ENCODE results near the gene MPV17.
A peak's percentile ranks its signal among the peaks of the same experiment; 100 is the strongest.

Gene MPV17

DNA sequence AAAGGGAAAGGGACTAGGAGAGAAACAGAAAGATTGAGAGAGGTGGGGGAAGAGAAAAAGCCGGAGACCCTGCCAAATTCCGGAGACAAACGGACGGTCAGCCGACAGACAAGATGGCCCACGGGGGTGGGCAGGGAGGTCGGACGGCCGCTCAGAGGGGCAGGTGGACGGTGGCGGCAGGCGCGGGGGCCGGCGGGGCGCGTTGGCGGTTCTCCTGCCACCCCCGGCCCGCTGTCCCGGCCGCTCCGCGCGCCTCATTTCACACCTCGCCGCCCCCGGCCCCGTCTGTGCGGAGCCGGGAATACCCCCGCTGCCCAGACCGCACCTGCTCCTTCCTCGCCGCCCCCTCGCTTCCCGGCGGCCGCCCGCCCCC, 61.0 kb downstream of the MPV17 start:
- Histone ChIP-seq H3K27me3 (ENCODE audit: insufficient read depth, low read depth, severe bottlenecking) (peaks cover 29% of the 10 kb centered on the region), H3K36me3 (peaks cover 3% of the 10 kb centered on the region; the same call in 1 of the 2 replicates), H3K4me3 (ENCODE audit: low read depth, low read length) (peak overlapping the region; percentile 76), H3K9me3 (ENCODE audit: severe bottlenecking) (no peaks in the 10 kb centered on the region), H3K27ac (no peak overlapping the region)
- TF ChIP-seq, protein P1, sequence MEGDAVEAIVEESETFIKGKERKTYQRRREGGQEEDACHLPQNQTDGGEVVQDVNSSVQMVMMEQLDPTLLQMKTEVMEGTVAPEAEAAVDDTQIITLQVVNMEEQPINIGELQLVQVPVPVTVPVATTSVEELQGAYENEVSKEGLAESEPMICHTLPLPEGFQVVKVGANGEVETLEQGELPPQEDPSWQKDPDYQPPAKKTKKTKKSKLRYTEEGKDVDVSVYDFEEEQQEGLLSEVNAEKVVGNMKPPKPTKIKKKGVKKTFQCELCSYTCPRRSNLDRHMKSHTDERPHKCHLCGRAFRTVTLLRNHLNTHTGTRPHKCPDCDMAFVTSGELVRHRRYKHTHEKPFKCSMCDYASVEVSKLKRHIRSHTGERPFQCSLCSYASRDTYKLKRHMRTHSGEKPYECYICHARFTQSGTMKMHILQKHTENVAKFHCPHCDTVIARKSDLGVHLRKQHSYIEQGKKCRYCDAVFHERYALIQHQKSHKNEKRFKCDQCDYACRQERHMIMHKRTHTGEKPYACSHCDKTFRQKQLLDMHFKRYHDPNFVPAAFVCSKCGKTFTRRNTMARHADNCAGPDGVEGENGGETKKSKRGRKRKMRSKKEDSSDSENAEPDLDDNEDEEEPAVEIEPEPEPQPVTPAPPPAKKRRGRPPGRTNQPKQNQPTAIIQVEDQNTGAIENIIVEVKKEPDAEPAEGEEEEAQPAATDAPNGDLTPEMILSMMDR (IDR thresholded peaks at IDR 0.05; ENCODE audit: low read depth, low read length) = no peak
- no peak for DNase-seq

DNA sequence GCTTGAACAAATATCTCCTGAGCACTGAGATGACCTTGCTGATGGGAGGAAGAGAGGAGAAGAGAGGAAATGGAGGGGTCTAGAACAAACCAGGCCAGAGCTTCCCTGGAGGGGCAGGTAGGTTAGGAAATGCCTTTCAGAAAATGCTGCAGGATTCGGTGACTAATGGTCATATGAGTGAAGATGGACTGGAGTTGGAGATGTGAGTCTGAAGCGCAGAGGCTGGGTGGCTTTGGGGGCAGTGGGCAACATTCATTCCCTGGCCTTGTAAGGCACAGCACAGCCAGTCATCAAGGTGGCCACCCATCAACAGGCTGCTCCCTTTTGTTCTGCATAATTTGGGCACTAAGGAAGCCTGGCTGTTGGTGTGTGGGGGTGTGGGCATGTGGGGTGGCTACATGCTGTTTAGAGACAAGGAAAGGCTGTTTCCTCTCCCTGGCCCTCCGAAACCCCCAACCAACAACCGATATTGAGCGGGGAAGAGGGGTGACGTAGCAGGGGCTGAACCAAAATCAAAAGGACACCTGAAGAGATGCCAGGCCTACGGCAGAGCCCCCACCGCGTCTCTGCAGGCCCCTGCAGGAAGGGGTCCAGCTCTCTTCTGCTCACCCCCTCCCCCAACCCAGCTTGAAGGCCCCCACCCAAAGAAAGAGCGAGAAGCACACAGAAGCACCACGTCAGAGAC, 61.5 kb downstream of the MPV17 start:
- DNase-seq = no peak
- H3K4me3 ChIP-seq (ENCODE audit: low read depth, low read length) = peak overlapping the region; percentile 76
- H3K27me3 ChIP-seq (ENCODE audit: insufficient read depth, low read depth, severe bottlenecking) = peaks cover 29% of the 10 kb centered on the region

More for the DNA sequence above, 61.5 kb downstream of the MPV17 start:
- H3K27ac ChIP-seq = no peak overlapping the region
- peaks cover 3% of the 10 kb centered on the region; the same call in 1 of the 2 replicates for H3K36me3 ChIP-seq
- H3K9me3 ChIP-seq (ENCODE audit: severe bottlenecking) = no peaks in the 10 kb centered on the region
- TF ChIP-seq, protein P1 (IDR thresholded peaks at IDR 0.05; ENCODE audit: low read depth, low read length) = no peak
